OCI-LY3 (cell line): ENCODE measurements around the gene SMDT1.

Source experiments
- H2AFZ ChIP-seq: fragments of 200-600, 300-600 bp; shearing (Covaris generic); 2 replicates; pipeline ENCODE4 v1.6.0; 2014; ENCODE audit warnings: antibody characterized with exemption, low read depth, low read length
- H3K27ac ChIP-seq: fragments of 200-600, 300-600 bp; sonication (generic); 2 replicates; pipeline ENCODE4 v1.5.1; 2014; ENCODE audit warnings: mild to moderate bottlenecking, low read length, moderate library complexity, mixed read lengths
- H3K27me3 ChIP-seq: fragments of 200-600, 300-600 bp; sonication (generic); 2 replicates; pipeline ENCODE4 v1.6.1; 2014; ENCODE audit warnings: low read depth, low read length, mixed read lengths
- H3K36me3 ChIP-seq: fragments of 200-600, 300-600 bp; sonication (generic); replicated peaks from 2 replicates; pipeline ENCODE3; 2014; ENCODE audit warnings: low read depth, low read length, mixed read lengths
- H3K4me1 ChIP-seq: fragments of 300-600, 200-600 bp; sonication (generic); 2 replicates; pipeline ENCODE4 v1.6.1; 2014; ENCODE audit warnings: low read length, mixed read lengths
- H3K4me2 ChIP-seq: fragments of 200-600, 300-600 bp; sonication (generic); 2 replicates; pipeline ENCODE4 v1.6.1; 2014; ENCODE audit warnings: low read length, mixed read lengths
- H3K4me3 ChIP-seq: fragments of 300-600, 200-600 bp; sonication (generic); 2 replicates; pipeline ENCODE4 v1.5.1; 2014; ENCODE audit warnings: antibody characterized with exemption, mild to moderate bottlenecking, low read length, moderate library complexity
- H3K79me2 ChIP-seq: fragments of 300-600, 200-600 bp; shearing (Covaris generic); 2 replicates; pipeline ENCODE4 v1.6.1; 2014; ENCODE audit warnings: mild to moderate bottlenecking, low read length, mixed read lengths
- H3K9ac ChIP-seq: fragments of 300-600, 200-600 bp; shearing (Covaris generic); 2 replicates; pipeline ENCODE4 v1.6.0; 2014; ENCODE audit warnings: mild to moderate bottlenecking, low read length, moderate library complexity
- H3K9me3 ChIP-seq: fragments of 200-600, 300-600 bp; shearing (Covaris generic); 2 replicates; pipeline ENCODE4 v1.6.1; 2014; ENCODE audit warnings: low read length, mixed read lengths; ENCODE audit not compliant: insufficient read depth
- H4K20me1 ChIP-seq: fragments of 200-600, 300-600 bp; sonication (generic); 2 replicates; pipeline ENCODE4 v1.6.1; 2016; ENCODE audit warnings: low read length, mixed read lengths; ENCODE audit not compliant: insufficient read depth
- CTCF ChIP-seq: fragments of 200-600, 300-600 bp; sonication (generic); IDR thresholded peaks from 2 replicates; pipeline ENCODE4 v1.5.1; 2014; ENCODE audit warnings: antibody characterized with exemption, low read length, low read depth
- EZH2phosphoT487 ChIP-seq: fragments of 200-600 bp; shearing (Covaris generic); IDR thresholded peaks from 2 replicates; pipeline ENCODE4 v1.6.1; 2018; ENCODE audit warnings: antibody characterized with exemption, mixed run types, low read depth

SMDT1 gene

GRCh38 chr22:42072606-42073330 is 6.7 kb upstream of the SMDT1 start:
- Histone ChIP-seq H3K9me3 (no peaks in the 10 kb centered on the region), H3K4me1 (peaks cover 16% of the 10 kb centered on the region), H3K4me3 (no peak overlapping the region), H3K9ac (no peak overlapping the region), H3K4me2 (no peak overlapping the region), H3K27me3 (no peaks in the 10 kb centered on the region), H4K20me1 (no peaks in the 10 kb centered on the region), H3K36me3 (peaks cover 14% of the 10 kb centered on the region), H3K27ac (no peak overlapping the region), H2AFZ (no peak overlapping the region), H3K79me2 (peaks cover 19% of the 10 kb centered on the region)
- no peak for TF ChIP-seq CTCF
- no peak for TF ChIP-seq EZH2phosphoT487

GRCh38 chr22:42073621-42074041 is 5.9 kb upstream of the SMDT1 start:
- Histone ChIP-seq H4K20me1 (no peaks in the 10 kb centered on the region), H3K9me3 (no peaks in the 10 kb centered on the region), H3K36me3 (peaks cover 6% of the 10 kb centered on the region), H3K9ac (no peak overlapping the region), H3K79me2 (peaks cover 18% of the 10 kb centered on the region), H2AFZ (no peak overlapping the region), H3K27ac (no peak overlapping the region), H3K4me2 (no peak overlapping the region), H3K4me3 (no peak overlapping the region), H3K27me3 (no peaks in the 10 kb centered on the region), H3K4me1 (peaks cover 21% of the 10 kb centered on the region)
- no peak for TF ChIP-seq CTCF
- no peak for TF ChIP-seq EZH2phosphoT487

- peaks cover 23% of the 10 kb centered on the region for H3K4me1 ChIP-seq
- H3K9me3 ChIP-seq, result no peaks in the 10 kb centered on the region
- H3K79me2 ChIP-seq, result peaks cover 12% of the 10 kb centered on the region
- H4K20me1 ChIP-seq, result no peaks in the 10 kb centered on the region
- H2AFZ ChIP-seq, result no peak within 1 kb of the TSS
- no peaks in the 10 kb centered on the region for H3K36me3 ChIP-seq
- no peak within 1 kb of the TSS for H3K27ac ChIP-seq
- TF ChIP-seq CTCF (no peak), EZH2phosphoT487 (no peak)
- H3K27me3 ChIP-seq, result no peaks in the 10 kb centered on the region
- H3K9ac ChIP-seq, result no peak within 1 kb of the TSS
- H3K4me3 ChIP-seq, result no peak within 1 kb of the TSS
- H3K4me2 ChIP-seq, result no peak within 1 kb of the TSS
Measured at GRCh38 chr22:42074132-42074811, 5.2 kb upstream of the SMDT1 start, which contains the start of gene PHETA2. Gene PHETA2 (plus strand): TSS chr22:42074248. CDS start chr22:42077294, 3,046 bp downstream.

- no peak overlapping the region for H3K9ac ChIP-seq
- H3K4me1 ChIP-seq, result peaks cover 16% of the 10 kb centered on the region
- H3K4me3 ChIP-seq, result no peak overlapping the region
- no peaks in the 10 kb centered on the region for H3K36me3 ChIP-seq
- H2AFZ ChIP-seq, result no peak overlapping the region
- no peak overlapping the region for H3K4me2 ChIP-seq
- no peaks in the 10 kb centered on the region for H3K9me3 ChIP-seq
- no peak overlapping the region for H3K27ac ChIP-seq
- H4K20me1 ChIP-seq, result no peaks in the 10 kb centered on the region
- no peak for TF ChIP-seq EZH2phosphoT487
- TF ChIP-seq CTCF, result no peak
- H3K27me3 ChIP-seq, result no peaks in the 10 kb centered on the region
- peaks cover 5% of the 10 kb centered on the region for H3K79me2 ChIP-seq
Measured at GRCh38 chr22:42074846-42075676, 4.4 kb upstream of the SMDT1 start.
